GM19467 (cell line): Measurements from ENCODE around the gene ADORA1.

Experiments used
- ATAC-seq: cut with Tn5 transposase; IDR thresholded peaks from one replicate; pipeline ENCODE4 v1.9.1; 2021; ENCODE audit warnings: mild to moderate bottlenecking, moderate library complexity; ENCODE audit not compliant: unreplicated experiment

ADORA1 gene

DNA sequence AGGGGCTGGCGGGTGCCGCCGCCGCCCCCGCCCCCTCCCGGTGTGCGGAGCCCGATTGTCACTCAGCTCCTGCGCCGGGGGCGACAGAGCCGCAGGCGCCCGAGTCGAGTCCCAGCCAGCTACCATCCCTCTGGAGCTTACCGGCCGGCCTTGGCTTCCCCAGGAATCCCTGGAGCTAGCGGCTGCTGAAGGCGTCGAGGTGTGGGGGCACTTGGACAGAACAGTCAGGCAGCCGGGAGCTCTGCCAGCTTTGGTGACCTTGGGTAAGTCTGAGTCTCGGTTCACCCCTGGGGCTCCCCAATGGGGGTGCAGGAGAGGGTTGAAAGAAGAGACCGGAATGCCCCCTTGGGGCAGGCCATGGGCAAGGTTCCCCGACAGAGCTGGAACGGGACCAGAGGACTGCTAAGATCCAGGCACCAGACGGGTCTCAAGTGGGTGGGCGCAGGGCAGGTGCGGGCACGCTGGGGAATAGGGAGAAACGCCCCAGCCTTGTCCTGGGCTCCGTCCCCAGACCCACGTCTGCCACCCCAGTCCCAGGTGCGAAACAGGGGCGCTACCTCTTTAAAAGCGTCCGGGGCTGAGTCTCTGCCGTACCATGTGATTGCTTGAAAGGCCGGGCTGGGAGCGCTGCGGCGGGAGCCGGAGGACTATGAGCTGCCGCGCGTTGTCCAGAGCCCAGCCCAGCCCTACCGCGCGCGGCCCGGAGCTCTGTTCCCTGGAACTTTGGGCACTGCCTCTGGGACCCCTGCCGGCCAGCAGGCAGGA, at the start of gene ADORA1:
ADORA1 (plus strand) TSS at position 61 of the 765 bp plus-strand sequence. CDS start 1,116 bp downstream, outside the sequence.
- ATAC-seq: no peak

DNA sequence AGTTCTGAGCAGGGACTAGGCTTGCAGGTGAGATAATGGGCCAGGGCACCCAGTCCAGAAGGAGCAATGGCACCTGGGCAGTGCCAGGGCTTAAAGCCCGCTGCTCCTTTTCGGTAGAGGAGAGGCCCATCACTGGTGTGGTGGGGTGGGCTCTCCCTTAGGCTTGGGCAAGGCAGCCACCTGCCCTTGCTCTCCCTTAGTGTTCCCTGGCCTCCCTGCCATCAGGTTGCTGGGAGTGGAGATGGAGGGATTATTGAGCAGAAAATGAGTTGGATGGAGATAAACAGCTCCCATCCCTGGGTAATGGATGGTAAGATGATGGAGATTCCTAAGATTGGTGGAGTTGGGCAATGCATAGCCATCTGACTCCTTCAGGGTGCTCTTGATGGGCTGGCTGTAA, 49.6 kb upstream of the ADORA1 start:
- ATAC-seq: no peak

DNA sequence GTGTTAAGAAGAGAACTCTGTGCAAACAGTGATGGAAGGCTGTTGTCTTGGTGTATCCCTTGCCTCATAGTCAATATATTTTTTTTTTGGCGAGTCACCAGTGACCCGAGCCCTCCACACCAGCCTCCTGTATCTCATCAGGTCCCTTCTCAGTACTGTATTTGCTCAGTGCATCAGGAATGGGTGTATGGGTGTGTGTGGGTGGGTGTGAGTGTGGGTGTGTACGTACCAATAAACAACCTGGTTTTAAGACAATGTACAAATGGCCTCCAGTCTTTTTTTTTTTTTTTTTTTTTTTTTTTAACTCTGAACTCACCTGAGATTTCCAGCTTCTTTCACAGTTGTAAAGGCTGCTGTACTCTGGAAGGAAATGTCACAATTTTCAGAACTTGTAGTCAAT, 49.0 kb upstream of the ADORA1 start:
- ATAC-seq: no peak

DNA sequence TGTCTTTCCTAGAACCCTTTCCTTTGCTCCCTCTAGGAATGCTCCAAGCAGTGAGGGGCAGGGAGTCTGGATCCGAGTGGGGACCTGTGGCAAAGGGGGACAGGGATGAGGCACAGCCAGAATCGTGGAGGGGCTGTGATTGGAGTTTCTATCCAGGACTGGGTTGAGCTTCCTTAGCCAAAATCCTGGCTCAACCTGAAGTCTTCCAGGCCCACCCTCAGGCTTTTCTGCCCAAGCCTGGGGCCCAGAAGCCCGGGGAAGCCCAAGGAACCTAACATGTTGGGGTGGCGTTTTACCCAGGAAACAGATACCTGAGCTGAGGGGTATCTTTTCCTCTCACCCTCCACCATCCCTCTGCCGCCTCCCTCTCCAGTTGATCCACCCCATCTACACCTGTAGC, 47.1 kb upstream of the ADORA1 start:
- no peak for ATAC-seq

DNA sequence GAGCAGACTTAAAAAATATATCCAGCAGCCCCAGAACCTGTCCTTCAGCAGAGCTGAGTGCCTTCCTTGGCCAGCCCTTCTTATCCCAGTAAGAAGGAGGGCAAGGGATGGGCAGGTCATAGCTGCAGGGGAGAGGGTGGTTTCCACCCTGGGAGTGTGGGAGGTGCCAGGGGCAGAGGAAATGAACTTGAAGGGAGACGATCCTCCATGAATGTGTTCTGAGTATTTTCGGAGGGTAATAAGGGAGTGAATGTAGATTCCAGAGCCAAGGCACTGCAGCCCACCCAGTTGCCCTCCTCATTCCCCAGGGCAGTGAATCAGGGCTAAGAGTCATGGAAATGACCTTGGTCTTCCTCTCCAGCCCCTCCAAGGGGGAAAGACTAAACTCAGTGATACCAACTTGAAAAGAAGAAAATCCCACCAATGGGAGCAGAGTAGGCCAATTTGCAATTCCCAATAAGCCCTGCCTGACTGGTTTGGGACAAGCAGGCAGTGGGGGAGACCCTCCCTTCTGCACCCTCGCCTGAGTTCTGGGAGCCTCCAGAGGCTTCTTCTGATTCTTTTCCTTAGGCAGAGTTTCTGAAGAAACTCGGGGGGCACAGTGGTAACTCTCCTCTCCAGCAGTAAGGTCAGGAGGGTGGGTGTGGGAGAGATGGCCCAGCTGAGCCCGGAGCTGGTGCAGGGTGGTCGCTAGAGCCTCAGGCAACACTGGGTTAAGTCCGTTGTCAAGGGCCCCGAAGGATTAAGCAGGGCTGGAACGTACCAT, 45.9 kb upstream of the ADORA1 start:
- no peak for ATAC-seq

DNA sequence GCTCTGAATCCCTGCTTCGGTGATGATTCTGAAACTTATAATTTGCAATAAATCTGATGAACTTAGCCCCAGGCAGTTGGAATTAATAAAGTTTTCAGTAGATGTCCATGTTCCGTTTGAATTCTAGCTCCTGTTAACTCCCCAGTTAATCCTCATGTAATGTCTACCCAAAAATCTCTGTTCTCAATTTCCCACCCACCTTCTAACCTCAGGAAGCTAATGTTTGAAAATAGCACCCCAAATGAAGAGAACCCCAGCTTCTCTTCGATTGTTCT, 45.4 kb upstream of the ADORA1 start:
- no peak for ATAC-seq

GRCh38 chr1:203082571-203083462, 44.7 kb upstream of the ADORA1 start:
- no peak for ATAC-seq

DNA sequence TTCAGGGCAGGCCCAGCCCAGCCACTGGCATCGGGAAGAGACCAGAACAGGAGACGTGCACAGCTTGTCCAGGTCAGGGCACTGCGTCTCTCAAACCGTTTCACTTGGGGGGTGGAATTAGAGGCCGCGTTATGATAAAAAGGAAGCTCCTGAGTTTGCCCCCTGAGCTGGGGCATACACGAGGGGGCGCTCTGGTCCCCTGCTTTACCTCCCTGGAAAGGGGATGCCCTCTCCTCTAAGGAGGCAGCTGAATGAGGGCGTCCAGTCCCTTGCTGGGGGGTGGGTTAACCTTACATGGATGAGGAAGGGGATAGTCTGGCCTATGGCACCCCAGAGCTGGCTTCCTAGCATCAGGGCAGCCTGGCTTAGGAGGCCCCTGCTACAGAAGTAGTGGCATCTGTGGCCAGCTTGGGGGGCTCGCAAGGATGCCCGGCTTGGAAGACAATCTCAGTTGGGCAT, 44.0 kb upstream of the ADORA1 start:
- ATAC-seq: no peak

GRCh38 chr1:203084588-203085527, 42.7 kb upstream of the ADORA1 start:
- no peak for ATAC-seq

GRCh38 chr1:203085528-203086406, 41.8 kb upstream of the ADORA1 start, which contains the start of gene MYOG:
MYOG (minus strand) TSS chr1:203086012; CDS start chr1:203085961, 51 bp downstream.
- no peak for ATAC-seq

DNA sequence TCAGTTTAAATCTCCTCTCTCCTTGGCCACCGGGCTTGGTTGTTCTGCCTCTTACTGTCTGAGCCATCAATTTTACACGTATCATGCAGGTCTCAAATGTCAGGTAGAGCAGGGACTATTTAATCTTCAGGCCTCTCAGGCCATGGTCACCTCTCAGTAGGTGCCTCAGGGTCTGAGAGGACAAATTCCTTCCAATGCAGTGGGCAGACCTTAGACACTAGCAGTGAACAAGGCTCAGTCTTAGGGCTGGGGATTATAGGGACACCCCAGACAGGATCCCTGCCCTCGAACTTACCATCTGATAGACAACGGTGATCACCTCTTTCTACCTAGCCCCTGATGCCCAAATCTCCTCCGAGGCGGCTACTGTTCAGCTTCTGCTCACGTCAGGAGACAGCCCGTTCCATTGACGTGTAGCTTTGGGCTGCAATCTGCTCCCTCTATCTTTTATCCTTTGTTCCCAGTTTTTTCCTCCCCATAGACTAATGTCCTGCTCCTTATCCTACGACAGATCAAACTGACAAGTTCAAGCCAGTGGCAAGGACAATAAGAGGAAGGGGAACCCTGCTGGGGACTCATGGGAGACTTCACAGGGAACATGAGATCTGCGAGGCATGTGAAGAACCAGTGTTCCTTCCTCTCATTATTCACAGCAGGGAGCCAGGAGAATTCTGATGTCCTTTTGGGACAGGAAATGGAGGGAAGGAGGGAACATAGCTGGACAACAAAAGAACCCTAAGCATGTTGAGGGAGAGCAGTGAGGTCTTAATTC, 40.3 kb upstream of the ADORA1 start:
- ATAC-seq: no peak

- ATAC-seq: no peak
These were observed 39.1 kb upstream of the ADORA1 start for GRCh38 chr1:203088441-203088840.

DNA sequence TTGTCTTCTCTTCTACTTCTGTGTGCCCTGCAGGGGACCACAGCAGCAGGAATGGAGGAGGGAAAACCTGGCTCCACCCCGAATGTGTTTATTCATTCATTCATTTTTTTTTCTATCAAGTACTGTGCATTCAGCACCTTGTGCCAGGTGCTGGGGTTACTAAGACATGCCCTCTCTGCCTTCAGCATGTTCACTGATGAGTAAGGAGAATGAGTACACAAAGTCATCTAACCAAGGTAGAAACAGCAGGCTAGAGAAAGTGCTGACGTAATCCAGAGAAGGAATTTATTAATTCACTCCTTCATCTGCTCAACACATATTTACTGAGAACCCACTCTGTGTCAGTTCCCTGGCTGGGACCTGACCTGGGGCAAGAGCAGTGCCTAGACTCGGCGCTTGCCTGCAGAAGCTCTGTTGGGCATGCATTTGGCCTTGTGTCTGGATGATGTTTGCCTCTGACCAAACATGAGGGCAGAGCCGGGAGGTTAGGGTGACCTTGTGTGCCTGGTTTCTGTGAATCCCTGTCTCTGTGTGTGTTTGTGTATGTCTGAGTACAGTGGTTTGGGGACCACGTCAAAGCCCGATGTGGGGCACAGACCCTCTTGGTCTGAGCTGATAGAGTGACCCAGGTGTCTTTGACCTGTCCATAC, 38.4 kb upstream of the ADORA1 start:
- no peak for ATAC-seq

DNA sequence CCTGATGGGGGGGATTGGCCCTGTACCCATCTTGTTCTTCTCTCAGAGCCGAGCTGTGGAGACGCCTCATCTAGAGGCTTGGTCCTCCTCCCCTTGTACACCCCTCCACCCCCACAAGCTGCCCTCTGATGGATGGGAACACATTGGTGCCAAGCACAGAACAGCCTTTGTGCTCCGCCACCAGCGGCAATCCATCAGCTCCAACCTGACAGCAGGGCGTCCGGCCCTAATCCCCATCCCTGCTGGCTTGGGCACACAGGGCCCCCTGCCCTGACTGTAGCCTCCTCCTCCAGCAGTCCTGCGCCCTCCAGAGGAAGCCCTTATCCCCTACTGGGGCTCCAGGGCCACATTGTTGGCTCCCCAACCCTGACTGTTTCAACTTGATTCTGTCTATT, 37.9 kb upstream of the ADORA1 start:
- ATAC-seq: no peak

DNA sequence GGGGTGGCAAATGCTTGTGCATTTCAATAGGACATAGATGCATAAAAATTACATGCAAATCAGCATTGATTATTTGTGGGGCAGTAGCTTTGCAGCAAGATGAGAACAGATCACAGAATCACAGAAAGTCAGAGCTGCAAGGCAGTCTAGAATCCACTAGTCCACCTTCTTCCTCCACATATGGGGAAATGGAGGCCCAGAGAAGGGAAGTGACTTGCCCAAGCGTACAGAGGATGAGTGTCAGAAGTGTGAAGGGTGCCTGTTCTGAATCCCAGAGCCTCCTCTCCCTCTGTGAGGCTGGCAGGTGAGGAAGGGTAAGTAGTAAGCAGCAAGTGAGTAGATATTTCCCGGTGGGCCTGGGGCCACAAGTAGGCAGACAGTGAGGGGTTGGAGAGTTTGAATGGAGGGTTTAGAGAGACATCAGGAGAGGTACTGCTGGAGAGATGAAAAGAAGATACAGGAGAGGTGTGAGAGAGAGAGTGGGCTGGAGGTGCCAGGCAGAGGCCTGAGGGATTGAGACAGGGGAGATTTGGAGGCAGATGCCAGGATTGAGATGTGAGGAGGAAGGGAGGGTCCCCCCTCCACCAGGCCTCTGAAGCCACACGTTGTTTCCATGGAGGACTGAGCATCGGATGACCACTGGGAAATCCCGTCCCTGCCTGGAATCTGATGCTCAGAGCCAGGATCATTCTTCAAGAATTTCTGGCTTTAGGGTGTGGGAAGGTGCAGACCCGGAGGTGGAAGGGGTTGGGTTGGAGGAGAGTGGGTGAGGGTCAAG, 36.9 kb upstream of the ADORA1 start:
- no peak for ATAC-seq

- ATAC-seq: no peak
These were observed 36.4 kb upstream of the ADORA1 start for GRCh38 chr1:203091199-203091477.

GRCh38 chr1:203091761-203092330, 35.7 kb upstream of the ADORA1 start:
- no peak for ATAC-seq
